Kidney capillary endothelial cell (primary cell): ENCODE data around the gene LRRC32.

Source experiments
- DNase-seq: peaks from one replicate; pipeline ENCODE4 v3.0.0-alpha.2; 2018; ENCODE audit warnings: low spot score

Gene LRRC32, protein sequence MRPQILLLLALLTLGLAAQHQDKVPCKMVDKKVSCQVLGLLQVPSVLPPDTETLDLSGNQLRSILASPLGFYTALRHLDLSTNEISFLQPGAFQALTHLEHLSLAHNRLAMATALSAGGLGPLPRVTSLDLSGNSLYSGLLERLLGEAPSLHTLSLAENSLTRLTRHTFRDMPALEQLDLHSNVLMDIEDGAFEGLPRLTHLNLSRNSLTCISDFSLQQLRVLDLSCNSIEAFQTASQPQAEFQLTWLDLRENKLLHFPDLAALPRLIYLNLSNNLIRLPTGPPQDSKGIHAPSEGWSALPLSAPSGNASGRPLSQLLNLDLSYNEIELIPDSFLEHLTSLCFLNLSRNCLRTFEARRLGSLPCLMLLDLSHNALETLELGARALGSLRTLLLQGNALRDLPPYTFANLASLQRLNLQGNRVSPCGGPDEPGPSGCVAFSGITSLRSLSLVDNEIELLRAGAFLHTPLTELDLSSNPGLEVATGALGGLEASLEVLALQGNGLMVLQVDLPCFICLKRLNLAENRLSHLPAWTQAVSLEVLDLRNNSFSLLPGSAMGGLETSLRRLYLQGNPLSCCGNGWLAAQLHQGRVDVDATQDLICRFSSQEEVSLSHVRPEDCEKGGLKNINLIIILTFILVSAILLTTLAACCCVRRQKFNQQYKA

DNA sequence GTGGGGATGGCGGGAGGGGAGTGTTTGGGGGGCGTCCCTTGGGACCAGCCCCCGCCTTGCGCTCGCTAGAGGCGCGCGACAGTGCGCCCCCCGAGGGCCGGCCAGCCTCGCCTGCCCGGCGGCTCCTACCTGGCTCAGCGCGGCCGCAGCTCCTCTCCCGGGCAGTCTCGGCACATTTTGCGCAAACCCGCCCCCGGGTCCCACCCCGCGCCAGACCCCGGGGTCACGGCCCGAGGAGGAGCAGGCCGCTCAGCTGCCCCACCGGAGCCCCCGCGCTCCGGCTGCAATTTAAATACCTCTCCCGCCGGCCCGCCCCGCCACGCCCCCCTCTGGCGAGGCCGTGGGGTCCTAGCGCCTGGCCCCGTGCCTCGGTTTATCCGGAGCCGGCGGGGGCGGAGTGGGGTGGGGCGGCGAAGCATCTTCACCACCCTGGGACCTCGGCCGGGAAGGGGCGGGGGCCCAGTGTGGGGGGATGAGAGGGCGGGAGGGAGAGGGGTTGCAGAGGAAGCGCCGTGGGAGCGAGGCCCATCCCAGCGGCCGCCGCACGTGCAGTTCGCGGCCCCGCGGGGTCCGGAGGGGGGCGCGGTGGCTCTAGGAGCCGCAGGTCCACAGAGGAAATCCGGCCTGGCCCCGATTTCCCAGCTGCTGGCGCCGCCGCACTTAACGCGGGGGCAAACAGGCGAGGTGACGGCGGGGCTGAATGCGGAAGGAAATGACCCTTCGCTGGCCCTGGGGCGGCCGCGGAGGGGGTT, at the start of gene LRRC32:
Gene LRRC32, minus strand, starts transcription at position 263 of the 752 bp plus-strand sequence. CDS start 4,793 bp downstream, outside the sequence.
- DNase-seq, result peak; percentile 92

DNA sequence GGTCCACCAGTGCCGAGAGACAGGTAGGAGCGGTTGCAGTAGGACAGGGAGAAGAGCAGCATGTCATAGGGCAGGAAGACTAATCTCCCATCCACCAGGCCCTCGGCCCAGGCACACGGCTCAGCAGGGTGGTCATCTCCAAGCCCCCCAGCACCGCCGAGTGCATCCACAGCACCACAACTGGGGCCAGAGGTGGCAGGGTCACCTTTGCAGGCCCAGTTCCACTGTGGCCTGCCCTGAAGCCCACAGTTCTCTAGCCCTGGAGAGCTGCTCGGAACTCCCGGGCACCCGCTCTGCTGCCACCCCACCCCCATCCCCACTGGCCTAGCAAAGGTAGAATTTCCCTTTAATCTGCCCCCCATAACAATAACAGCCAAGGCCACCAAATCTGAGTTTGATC, 49.1 kb upstream of the LRRC32 start:
- DNase-seq, result no peak

GRCh38 chr11:76719281-76719680, 48.7 kb upstream of the LRRC32 start:
- no peak for DNase-seq

DNA sequence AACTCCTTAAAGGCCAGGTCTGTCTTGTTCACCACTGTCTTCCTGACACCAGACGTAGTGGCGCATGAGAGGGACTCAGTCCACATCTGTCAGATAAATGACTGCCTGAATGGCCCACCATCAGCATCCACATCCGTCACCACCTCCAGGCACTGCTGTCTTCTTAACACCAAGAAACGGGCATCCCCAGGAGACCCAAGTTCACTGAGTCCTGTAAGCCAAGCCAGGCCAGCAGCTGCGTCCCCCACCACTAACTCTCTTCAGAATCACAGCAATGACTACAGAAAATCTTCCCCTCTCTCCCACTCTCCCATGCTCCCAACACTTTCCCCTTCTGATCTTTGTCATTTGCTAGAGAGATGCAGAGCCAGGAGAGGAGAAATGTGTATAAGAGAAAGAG, 47.3 kb upstream of the LRRC32 start:
- DNase-seq, result no peak

- no peak for DNase-seq
These were observed 46.8 kb upstream of the LRRC32 start for GRCh38 chr11:76717369-76717768.

GRCh38 chr11:76716268-76716667, 45.7 kb upstream of the LRRC32 start:
- DNase-seq, result no peak

GRCh38 chr11:76714493-76714892, 43.9 kb upstream of the LRRC32 start:
- no peak for DNase-seq

DNA sequence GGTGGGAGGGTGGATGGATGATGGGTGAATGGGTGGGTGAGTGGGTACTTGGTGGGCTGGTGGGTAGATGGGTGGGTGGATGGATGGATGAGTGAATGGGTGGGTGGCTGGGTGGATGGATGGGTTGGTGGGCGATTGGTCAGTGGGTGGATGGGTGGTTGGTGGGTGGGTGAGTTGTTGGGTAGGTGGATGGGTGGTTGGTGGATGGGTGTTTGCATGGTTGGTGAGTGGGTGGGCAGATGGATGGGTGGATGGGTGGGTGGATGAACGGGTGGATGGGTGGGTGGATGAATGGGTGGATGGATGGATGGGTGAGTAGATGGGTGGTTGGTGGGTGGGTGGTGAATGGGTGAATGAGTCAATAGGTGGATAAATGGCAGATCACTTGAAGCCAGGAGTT, 43.0 kb upstream of the LRRC32 start:
- DNase-seq, result no peak

GRCh38 chr11:76712125-76712524, 41.6 kb upstream of the LRRC32 start:
- DNase-seq, result no peak

DNA sequence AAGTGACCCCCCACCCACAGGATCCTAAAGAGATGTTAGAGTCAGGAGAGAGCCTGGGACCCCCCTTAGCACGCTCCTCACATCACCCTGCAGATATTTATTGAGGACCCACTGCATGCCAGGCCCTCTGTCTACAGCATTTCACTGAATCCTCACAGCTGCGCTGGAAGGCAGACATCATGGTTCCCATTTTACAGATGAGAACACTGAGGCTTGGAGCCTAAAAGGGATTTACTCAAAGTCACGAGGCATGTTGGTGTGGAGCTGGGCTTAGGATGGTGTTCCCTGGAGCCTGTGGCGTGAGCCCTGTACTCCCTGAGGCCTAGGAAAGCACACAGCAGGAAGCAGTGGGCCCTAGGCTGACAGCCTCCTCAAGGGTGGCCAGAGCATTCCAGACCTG, 39.2 kb upstream of the LRRC32 start:
- no peak for DNase-seq

- DNase-seq, result no peak
These were observed 38.6 kb upstream of the LRRC32 start for GRCh38 chr11:76708972-76709660.

GRCh38 chr11:76707293-76707825, 36.8 kb upstream of the LRRC32 start:
- no peak for DNase-seq

GRCh38 chr11:76706667-76707066, 36.1 kb upstream of the LRRC32 start:
- DNase-seq, result no peak

- no peak for DNase-seq
These were observed 35.3 kb upstream of the LRRC32 start for GRCh38 chr11:76705826-76706225.

- no peak for DNase-seq
These were observed 33.8 kb upstream of the LRRC32 start for GRCh38 chr11:76704171-76704948.

GRCh38 chr11:76703707-76704106, 33.2 kb upstream of the LRRC32 start:
- no peak for DNase-seq

DNA sequence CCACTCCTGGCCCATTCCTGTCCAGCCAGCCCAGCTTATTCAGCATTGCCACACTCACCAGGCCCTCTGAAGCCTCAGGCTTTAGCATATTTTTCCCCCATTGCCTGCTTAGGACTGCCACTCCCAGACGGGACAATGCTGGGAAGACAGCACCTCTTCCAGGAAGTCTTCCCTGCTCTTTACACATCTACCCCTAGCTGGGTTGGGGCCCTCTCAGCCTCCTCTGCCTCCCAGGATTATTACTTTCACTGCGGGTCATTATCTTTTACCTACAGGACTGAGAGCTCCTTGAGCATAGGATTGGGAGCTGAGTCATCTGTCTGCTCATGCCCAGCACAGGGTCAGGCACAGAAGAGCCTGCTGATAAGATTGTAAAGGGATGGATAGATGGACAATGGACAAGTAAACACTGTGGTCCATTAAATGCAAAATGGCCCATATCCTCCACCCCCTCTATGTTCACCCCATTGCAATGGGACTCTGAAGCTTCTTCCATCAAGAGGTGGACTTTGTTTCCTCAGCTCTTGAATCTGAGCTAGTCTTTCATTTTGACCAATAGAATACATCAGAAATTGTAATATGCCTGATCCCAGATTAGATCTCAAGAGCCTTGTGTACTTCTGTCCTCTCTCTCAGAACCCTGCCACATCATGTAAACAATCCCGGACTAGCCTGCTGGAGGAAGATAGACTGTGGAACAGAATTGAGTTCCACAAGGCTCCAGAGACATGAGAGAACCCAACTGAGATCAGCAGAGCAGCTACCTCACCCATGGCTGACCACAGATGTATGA, 32.0 kb upstream of the LRRC32 start:
- DNase-seq, result no peak

DNA sequence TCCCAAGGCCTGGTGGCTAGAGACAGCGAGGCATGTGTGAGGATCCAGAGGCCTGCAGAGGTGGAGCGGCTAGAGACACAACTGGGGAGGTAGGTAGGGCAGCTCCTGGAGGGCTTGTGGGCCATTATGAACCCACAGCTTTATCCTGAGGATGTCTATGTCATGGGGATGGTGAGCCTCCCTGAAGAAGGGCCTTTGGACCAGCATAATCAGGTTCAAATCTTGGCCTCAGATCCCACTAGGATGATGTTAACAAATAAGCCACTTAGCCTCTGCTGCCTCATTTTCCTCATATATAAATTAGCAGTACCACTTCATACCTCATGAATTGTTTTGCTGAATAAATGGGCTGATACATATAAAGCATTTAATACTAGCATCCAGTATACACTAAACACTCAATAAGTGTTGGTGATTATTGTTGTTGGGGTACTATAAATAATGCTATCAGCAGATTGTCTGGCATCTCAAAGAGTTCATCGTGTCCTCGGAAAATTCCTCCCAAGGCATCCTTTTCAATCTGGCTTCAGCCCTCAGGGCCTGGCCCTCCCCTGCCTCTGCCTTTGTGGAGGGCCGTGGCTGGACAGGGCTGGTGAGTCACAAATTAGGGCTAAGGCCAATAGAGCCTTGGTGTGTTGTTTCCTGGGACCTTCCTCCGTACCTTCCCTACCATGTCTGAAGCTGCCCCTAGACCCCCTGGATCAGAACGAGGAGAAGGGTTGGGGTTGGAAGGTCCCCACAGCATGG, 30.9 kb upstream of the LRRC32 start:
- DNase-seq, result no peak
